EH (cell line): ENCODE results near the gene NUDCD2.
"Not testable (repeated sequence)": the region's sequence is repeated elsewhere in the genome, so short reads cannot be mapped to it uniquely, and the experiment has no call there.

ENCODE experiments used
- DNase-seq: peaks from one replicate; pipeline ENCODE4 v3.0.0-alpha.2; 2015; ENCODE audit warnings: low read depth

The NUDCD2 gene

GRCh38 chr5:163467682-163468081 lies 7.8 kb upstream of the NUDCD2 start:
- no peak for DNase-seq

- DNase-seq = peak; percentile 20
Measured at GRCh38 chr5:163463063-163463435, 3.1 kb upstream of the NUDCD2 start.

GRCh38 chr5:163460562-163461171 lies 765 bp upstream of the NUDCD2 start, which contains the start of gene HMMR:
Gene HMMR, plus strand, starts transcription at chr5:163460632. Its CDS starts 61 bp downstream, at chr5:163460693.
- peak; percentile 40 for DNase-seq

GRCh38 chr5:163459462-163459818 lies 462 bp downstream of the NUDCD2 start:
- no peak for DNase-seq

- DNase-seq = no peak
Measured at GRCh38 chr5:163458778-163459385, 1.0 kb downstream of the NUDCD2 start.

GRCh38 chr5:163456840-163457239 lies 3.1 kb downstream of the NUDCD2 start:
- no peak for DNase-seq

- DNase-seq = no peak
Measured at GRCh38 chr5:163456029-163456589, 3.8 kb downstream of the NUDCD2 start.

- DNase-seq = not testable (repeated sequence)
Measured at GRCh38 chr5:163455406-163455805, 4.5 kb downstream of the NUDCD2 start.

GRCh38 chr5:163453705-163454104 lies 6.2 kb downstream of the NUDCD2 start:
- peak; percentile 29 for DNase-seq

- no peak for DNase-seq
Measured at GRCh38 chr5:163451489-163451888, 8.4 kb downstream of the NUDCD2 start.

GRCh38 chr5:163448491-163448890 lies 11.4 kb downstream of the NUDCD2 start:
- no peak for DNase-seq

- no peak for DNase-seq
Measured at GRCh38 chr5:163447875-163448274, 12.0 kb downstream of the NUDCD2 start.

GRCh38 chr5:163447191-163447590 lies 12.7 kb downstream of the NUDCD2 start:
- no peak for DNase-seq

- no peak for DNase-seq
Measured at GRCh38 chr5:163445345-163445744, 14.6 kb downstream of the NUDCD2 start.

- no peak for DNase-seq
Measured at GRCh38 chr5:163444526-163444925, 15.4 kb downstream of the NUDCD2 start.

GRCh38 chr5:163440954-163441353 lies 18.9 kb downstream of the NUDCD2 start:
- DNase-seq = no peak

- peak; percentile 61 for DNase-seq
Measured at GRCh38 chr5:163439092-163439425, 20.8 kb downstream of the NUDCD2 start.

GRCh38 chr5:163437309-163438182 lies 22.4 kb downstream of the NUDCD2 start, which contains the start of gene CCNG1:
Gene CCNG1, plus strand, starts transcription at chr5:163437595. Its CDS starts 1,662 bp downstream, at chr5:163439257.
- DNase-seq = peak; percentile 98

GRCh38 chr5:163437011-163437308 lies 22.9 kb downstream of the NUDCD2 start:
- no peak for DNase-seq

- no peak for DNase-seq
Measured at GRCh38 chr5:163436515-163436914, 23.4 kb downstream of the NUDCD2 start.

- DNase-seq = no peak
Measured at GRCh38 chr5:163434401-163434866, 25.5 kb downstream of the NUDCD2 start.

GRCh38 chr5:163433271-163433670 lies 26.6 kb downstream of the NUDCD2 start:
- no peak for DNase-seq

GRCh38 chr5:163432544-163432943 lies 27.4 kb downstream of the NUDCD2 start:
- DNase-seq = no peak
